Left ventricle myocardium inferior (tissue), 1 donor: ENCODE results near the gene ARHGEF17. TPM values are rescaled to one million over a fixed set of nuclear protein-coding genes. Genes with fewer than 3 reads are reported as not detected.

Experiments used
- DNase-seq: peaks from one replicate; pipeline ENCODE4 v3.0.0-alpha.2; 2020
- H3K27ac ChIP-seq: fragments of 200-600 bp; replicated peaks from 2 replicates; pipeline ENCODE4 v1.8.0; 2021
- H3K27me3 ChIP-seq: fragments of 200-600 bp; 2 replicates; pipeline ENCODE4 v1.8.0; 2021; ENCODE audit warnings: low read depth
- H3K36me3 ChIP-seq: fragments of 200-600 bp; 2 replicates; pipeline ENCODE4 v1.8.0; 2021
- H3K4me1 ChIP-seq: fragments of 200-600 bp; 2 replicates; pipeline ENCODE4 v1.8.0; 2021
- H3K4me3 ChIP-seq: fragments of 200-600 bp; 2 replicates; pipeline ENCODE4 v1.8.0; 2021; ENCODE audit warnings: mild to moderate bottlenecking, moderate library complexity
- H3K9me3 ChIP-seq: fragments of 200-600 bp; replicated peaks from 2 replicates; pipeline ENCODE4 v1.8.0; 2021
- CTCF ChIP-seq: fragments of 200-600 bp; IDR thresholded peaks from 2 replicates; pipeline ENCODE4 v1.8.0; 2021; ENCODE audit warnings: antibody characterized with exemption, mild to moderate bottlenecking, borderline replicate concordance
- intact Hi-C: fragments of 100-400 bp; cut with micrococcal nuclease; formaldehyde crosslinking; loops from one replicate; pipeline ENCODE4 v1.11.0; 2022
- total RNA-seq: library from RNA; stranded (reverse); fragmentation: NEBNext Ultra II Directional; extraction: Animal tissue kit (Norgen Biotek cat#: 25700); gene quantifications from one replicate; pipeline ENCODE4 v1.2.1, GENCODE V29; 2021
- donor health status: DM: no; HTN: yes; CAD: no; lungs with severe emphysema.

Gene ARHGEF17
- total RNA-seq, 1 donor from 2014 or later, result 53.1 TPM

GRCh38 chr11:73399159-73399590, 91.1 kb downstream of the ARHGEF17 start:
- H3K27me3 ChIP-seq, result no peaks in the 10 kb centered on the region
- no peaks in the 10 kb centered on the region for H3K36me3 ChIP-seq
- peak overlapping the region; percentile 45 for H3K27ac ChIP-seq
- intact Hi-C loops, result no loop called here
- no peak for DNase-seq
- no peak overlapping the region for H3K4me3 ChIP-seq
- no peak for TF ChIP-seq CTCF
- H3K4me1 ChIP-seq, result peaks cover 29% of the 10 kb centered on the region
- H3K9me3 ChIP-seq, result no peaks in the 10 kb centered on the region

- intact Hi-C loops, result loop anchor here (10.0 kb wide), 1 partner anchor 215 kb away; no protein-coding TSS in a partner anchor
- Histone ChIP-seq H3K27ac (peak overlapping the region; percentile 45), H3K4me3 (no peak overlapping the region), H3K27me3 (no peaks in the 10 kb centered on the region), H3K36me3 (no peaks in the 10 kb centered on the region), H3K4me1 (peaks cover 34% of the 10 kb centered on the region), H3K9me3 (no peaks in the 10 kb centered on the region)
- TF ChIP-seq CTCF, result no peak
- no peak for DNase-seq
These were observed 91.6 kb downstream of the ARHGEF17 start for GRCh38 chr11:73399636-73400035.

- Histone ChIP-seq H3K27me3 (no peaks in the 10 kb centered on the region), H3K9me3 (no peaks in the 10 kb centered on the region), H3K36me3 (no peaks in the 10 kb centered on the region), H3K4me1 (peaks cover 34% of the 10 kb centered on the region), H3K4me3 (no peak overlapping the region), H3K27ac (peak overlapping the region; percentile 45)
- DNase-seq, result no peak
- no peak for TF ChIP-seq CTCF
- intact Hi-C loops, result loop anchor here (10.0 kb wide), 1 partner anchor 215 kb away; no protein-coding TSS in a partner anchor
These were observed 92.2 kb downstream of the ARHGEF17 start for GRCh38 chr11:73400293-73400692.

- Histone ChIP-seq H3K4me1 (peaks cover 34% of the 10 kb centered on the region), H3K27me3 (no peaks in the 10 kb centered on the region), H3K36me3 (peaks cover 5% of the 10 kb centered on the region), H3K9me3 (no peaks in the 10 kb centered on the region), H3K4me3 (no peak overlapping the region), H3K27ac (no peak overlapping the region)
- no peak for TF ChIP-seq CTCF
- intact Hi-C loops, result loop anchor here (10.0 kb wide), 1 partner anchor 213 kb away; no protein-coding TSS in a partner anchor
- no peak for DNase-seq
These were observed 93.3 kb downstream of the ARHGEF17 start for GRCh38 chr11:73401217-73401923.

- H3K4me3 ChIP-seq, result no peak overlapping the region
- H3K36me3 ChIP-seq, result peaks cover 9% of the 10 kb centered on the region
- no peaks in the 10 kb centered on the region for H3K9me3 ChIP-seq
- no peak overlapping the region for H3K27ac ChIP-seq
- H3K4me1 ChIP-seq, result peaks cover 34% of the 10 kb centered on the region
- no peaks in the 10 kb centered on the region for H3K27me3 ChIP-seq
- no peak for DNase-seq
- TF ChIP-seq CTCF, result no peak
- intact Hi-C loops, result loop anchor here (10.0 kb wide), 1 partner anchor 213 kb away; no protein-coding TSS in a partner anchor
These were observed 94.1 kb downstream of the ARHGEF17 start for GRCh38 chr11:73401924-73402833.
